HepG2 (cell line): Measurements from ENCODE around the gene RBCK1. TPM values are rescaled to one million over a fixed set of nuclear protein-coding genes. Genes with fewer than 3 reads are reported as not detected.
A peak's percentile ranks its signal among the peaks of the same experiment; 100 is the strongest.

Source experiments
- ATRX ChIP-seq: sonication (generic); formaldehyde crosslinking; IDR thresholded peaks from 2 replicates; pipeline ENCODE4 v1.4.0; 2020; ENCODE audit warnings: missing genetic modification reagents, borderline replicate concordance
- IRF2 ChIP-seq: IDR thresholded peaks from 2 replicates; pipeline ENCODE4 v1.6.1; 2018; ENCODE audit warnings: missing genetic modification reagents, missing compliant biosample characterization
- ISX ChIP-seq: sonication (generic); formaldehyde crosslinking; conservative IDR thresholded peaks from 2 replicates; pipeline ENCODE4 v1.5.0; 2020; ENCODE audit warnings: missing genetic modification reagents
- ZBTB4 ChIP-seq: sonication (generic); formaldehyde crosslinking; IDR thresholded peaks from 2 replicates; pipeline ENCODE4 v1.4.0; 2020; ENCODE audit warnings: missing genetic modification reagents, mild to moderate bottlenecking, borderline replicate concordance
- ZNF142 ChIP-seq: sonication (generic); formaldehyde crosslinking; IDR thresholded peaks from 2 replicates; pipeline ENCODE4 v1.4.0; 2020; ENCODE audit warnings: missing genetic modification reagents
- ZNF335 ChIP-seq: sonication (generic); formaldehyde crosslinking; IDR thresholded peaks from 2 replicates; pipeline ENCODE4 v1.4.0; 2020; ENCODE audit warnings: missing genetic modification reagents
- ZNF646 ChIP-seq: sonication (generic); formaldehyde crosslinking; IDR thresholded peaks from 2 replicates; pipeline ENCODE4 v1.9.0; 2021; ENCODE audit warnings: mild to moderate bottlenecking, missing genetic modification reagents
- polyA plus RNA-seq, 8 experiments: library from polyadenylated mRNA; depleted of rRNA in 3 of 8; stranded (reverse) in 7 of 8; unstranded in 1 of 8; fragments of >200 nt; fragmentation: Illumina TruSeq in 4 of 8; extraction: Trizol in 4 of 8; gene quantifications; 2 replicates each; pipeline versions ENCODE4 v1.2.1 to v1.2.3, GENCODE V29; 2011 to 2016; ENCODE audit warnings: low read depth in 4 of 8, missing spikeins in 1 of 8, mixed read lengths in 1 of 8; ENCODE audit not compliant: insufficient read depth in 1 of 8
- total RNA-seq, 5 experiments: library from RNA; depleted of rRNA; stranded (reverse); fragments of >200 nt; fragmentation: Illumina TruSeq; extraction: Trizol; gene quantifications; 2 replicates each; pipeline ENCODE4 v1.2.3, GENCODE V29; 2016; ENCODE audit warnings: low read depth in 1 of 5
- TF ChIP-seq, protein P1 (sequence below): sonication (generic); formaldehyde crosslinking; IDR thresholded peaks from 2 replicates; pipeline ENCODE4 v1.4.0; 2020; ENCODE audit warnings: mild to moderate bottlenecking, missing genetic modification reagents

RBCK1 gene
- total and polyA plus RNA-seq, 2 of the 13 experiments (the other 11 are each of a cell fraction or from before 2014, with no cell fraction given) = 149 to 215 TPM

GRCh38 chr20:381581-382290 lies 26.4 kb upstream of the RBCK1 start (continued):
- TF ChIP-seq, protein P1, sequence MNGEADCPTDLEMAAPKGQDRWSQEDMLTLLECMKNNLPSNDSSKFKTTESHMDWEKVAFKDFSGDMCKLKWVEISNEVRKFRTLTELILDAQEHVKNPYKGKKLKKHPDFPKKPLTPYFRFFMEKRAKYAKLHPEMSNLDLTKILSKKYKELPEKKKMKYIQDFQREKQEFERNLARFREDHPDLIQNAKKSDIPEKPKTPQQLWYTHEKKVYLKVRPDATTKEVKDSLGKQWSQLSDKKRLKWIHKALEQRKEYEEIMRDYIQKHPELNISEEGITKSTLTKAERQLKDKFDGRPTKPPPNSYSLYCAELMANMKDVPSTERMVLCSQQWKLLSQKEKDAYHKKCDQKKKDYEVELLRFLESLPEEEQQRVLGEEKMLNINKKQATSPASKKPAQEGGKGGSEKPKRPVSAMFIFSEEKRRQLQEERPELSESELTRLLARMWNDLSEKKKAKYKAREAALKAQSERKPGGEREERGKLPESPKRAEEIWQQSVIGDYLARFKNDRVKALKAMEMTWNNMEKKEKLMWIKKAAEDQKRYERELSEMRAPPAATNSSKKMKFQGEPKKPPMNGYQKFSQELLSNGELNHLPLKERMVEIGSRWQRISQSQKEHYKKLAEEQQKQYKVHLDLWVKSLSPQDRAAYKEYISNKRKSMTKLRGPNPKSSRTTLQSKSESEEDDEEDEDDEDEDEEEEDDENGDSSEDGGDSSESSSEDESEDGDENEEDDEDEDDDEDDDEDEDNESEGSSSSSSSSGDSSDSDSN (CRISPR knock-in tag) = peak; percentile 93
- TF ChIP-seq ZNF335 = peak; percentile 72; the same call in 1 of the 2 replicates
- no peak for TF ChIP-seq ATRX (CRISPR knock-in tag)
- TF ChIP-seq ZNF646 (CRISPR knock-in tag) = peak; percentile 96
- no peak for TF ChIP-seq IRF2 (CRISPR knock-in tag)
- no peak for TF ChIP-seq ISX (CRISPR knock-in tag)
- TF ChIP-seq ZNF142 (CRISPR knock-in tag) = no peak
- TF ChIP-seq ZBTB4 (CRISPR knock-in tag) = 0 out of 2 replicates have a peak, but pooled peaks have one; percentile 59
